A549 treated with dexamethasone at 1 μM for 4 hours (cell line): ENCODE measurements around the gene LGALSL. TPM values are rescaled to one million over a fixed set of nuclear protein-coding genes. Genes with fewer than 3 reads are reported as not detected.

Experiments used
- total RNA-seq: library from RNA; stranded (reverse); fragments of 200-300 nt; extraction: Qiagen RNA extraction; gene quantifications from 5 replicates; pipeline ENCODE4 v1.2.3, GENCODE V29; 2022

LGALSL gene
- 8.3 to 12.8 TPM (median 11.9 TPM) in 5 replicates for total RNA-seq

GRCh38 chr2:64453770-64454385 lies at the start of gene LGALSL:
TSS of gene LGALSL (plus strand) at chr2:64454162. CDS start at chr2:64454546, 384 bp downstream.

Other genes starting within 250 kb of the LGALSL start
- 21.4 to 28.9 TPM (median 23.8 TPM) in 5 replicates for gene AFTPH, start 70.2 kb downstream of the LGALSL start, total RNA-seq
- 8.2 to 11.7 TPM (median 10.5 TPM) in 5 replicates for gene SERTAD2, start 199.8 kb downstream of the LGALSL start, total RNA-seq